Kidney (tissue), 14 donors: Measurements from ENCODE around the gene GPR85. TPM values are rescaled to one million over a fixed set of nuclear protein-coding genes. Genes with fewer than 3 reads are reported as not detected.

Experiments used
- DNase-seq, 5 donors: peaks; one replicate each; pipeline ENCODE4 v3.0.0-alpha.2; 2013 to 2020
- FAIRE-seq: peaks from 2 replicates; lab custom pipeline; 2012; peaks lifted over from hg19 to GRCh38; lab: Jason Lieb, UNC
- H3K27ac ChIP-seq, 2 donors: one replicate each; pipeline ENCODE4 v1.7.0; 2013; ENCODE audit warnings: low read depth in 2 of 2, low read length in 2 of 2, inconsistent platforms in 1 of 2
- H3K27me3 ChIP-seq: one replicate; pipeline ENCODE4 v1.7.1; 2013; ENCODE audit warnings: low read length, inconsistent platforms; ENCODE audit not compliant: control insufficient read depth, insufficient read depth
- H3K36me3 ChIP-seq, 3 donors: one replicate each; pipeline versions ENCODE4 v1.7.0 to v1.7.1; 2013; ENCODE audit warnings: low read length in 3 of 3, control low read depth in 1 of 3, inconsistent platforms in 1 of 3; ENCODE audit not compliant: insufficient read depth in 3 of 3, control insufficient read depth in 2 of 3
- H3K4me1 ChIP-seq, 3 donors: one replicate each; pipeline versions ENCODE4 v1.7.0 to v1.7.1; 2013; ENCODE audit warnings: low read length in 3 of 3, inconsistent platforms in 1 of 3, low read depth in 1 of 3; ENCODE audit not compliant: control insufficient read depth in 2 of 3, insufficient read depth in 2 of 3
- H3K4me3 ChIP-seq, 3 donors: one replicate each; pipeline versions ENCODE4 v1.7.0 to v1.8.1; 2013; ENCODE audit warnings: low read length in 3 of 3, control low read depth in 1 of 3, inconsistent platforms in 1 of 3
- H3K9ac ChIP-seq, 3 donors: one replicate each; pipeline versions ENCODE4 v1.7.0 to v1.7.1; 2013; ENCODE audit warnings: low read length in 3 of 3, control low read depth in 1 of 3, inconsistent platforms in 1 of 3
- H3K9me3 ChIP-seq, 3 donors: one replicate each; pipeline versions ENCODE4 v1.7.0 to v1.7.1; 2013; ENCODE audit warnings: low read length in 3 of 3, control low read depth in 1 of 3, inconsistent platforms in 1 of 3; ENCODE audit not compliant: control insufficient read depth in 2 of 3, insufficient read depth in 1 of 3
- intact Hi-C: fragments of 100-400 bp; cut with DNase I; formaldehyde crosslinking; loops from one replicate; pipeline ENCODE4 v1.11.1; 2022
- polyA plus RNA-seq: library from polyadenylated mRNA; stranded (reverse); fragments of 350-450 nt; fragmentation: Illumina TruSeq; extraction: RNeasy Lipid Tissue Mini Kit (QIAGEN cat#74804); gene quantifications from one replicate; pipeline ENCODE4 v1.2.3, GENCODE V29; 2014; ENCODE audit warnings: low read depth, low replicate concordance; ENCODE audit not compliant: insufficient read depth
- total RNA-seq: library from RNA; stranded (reverse); fragmentation: NEBNext Ultra II Directional; extraction: Animal tissue kit (Norgen Biotek cat#: 25700); gene quantifications from one replicate; pipeline ENCODE4 v1.2.1, GENCODE V29; 2021
- TF ChIP-seq, protein P1 (sequence below): IDR thresholded peaks from 3 replicates; pipeline ENCODE4 v1.5.1; 2012; ENCODE audit warnings: mild to moderate bottlenecking, moderate library complexity, borderline replicate concordance; ENCODE audit not compliant: insufficient read depth; ENCODE audit errors: extremely low read depth
- donor health status: control.
- donor health status: control.
- donor health status: control.
- donor health status: control.
- donor health status: control.
- donor health status: DM: yes; HTN: yes; CAD: no.
- donor health status: Normal renal cell carcinoma (clear cell type).

Gene GPR85
- total and polyA plus RNA-seq, 2 donors from 2014 or later = 0.31 to 0.65 TPM

DNA sequence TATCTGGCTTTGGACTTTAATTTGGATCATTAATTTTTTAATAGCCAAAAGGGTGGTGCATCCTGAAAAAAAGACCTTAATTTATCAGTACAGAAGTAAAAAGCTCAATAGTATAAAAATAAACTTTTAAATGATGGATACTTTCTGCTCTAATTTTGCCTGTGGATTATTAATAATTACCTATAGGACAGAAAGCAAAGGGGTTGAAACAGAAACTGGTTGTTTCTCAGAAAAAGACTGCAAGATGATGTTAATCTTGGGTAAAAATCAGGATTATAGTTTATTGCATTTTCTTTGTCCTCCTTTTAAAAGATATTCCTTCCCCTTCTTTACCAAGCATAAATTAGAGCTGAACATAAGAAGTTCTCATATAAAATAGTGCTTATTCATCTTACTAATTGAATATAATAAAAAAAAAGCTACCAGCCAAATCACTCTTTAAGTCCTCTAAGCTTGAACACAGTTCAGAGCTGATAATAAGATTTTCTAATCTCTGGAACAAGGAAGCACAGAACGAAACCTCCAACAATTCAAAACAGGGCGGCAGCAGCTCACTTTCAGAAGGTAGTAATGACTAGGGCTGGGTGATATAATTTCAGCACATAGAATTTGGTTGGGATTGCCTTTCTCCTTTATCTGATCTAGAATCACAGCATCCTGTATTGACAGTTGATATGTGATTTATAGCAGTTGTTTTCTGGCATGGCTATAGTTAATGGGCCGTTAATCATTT lies 8.1 kb upstream of the GPR85 start:
- Histone ChIP-seq H3K4me3 (no peak overlapping the region), H3K4me1 (peaks cover 0 to 4% (median 0%) of the 10 kb centered on the region in 3 donors), H3K27me3 (no peaks in the 10 kb centered on the region), H3K9ac (no peak overlapping the region), H3K9me3 (no peaks in the 10 kb centered on the region), H3K36me3 (no peaks in the 10 kb centered on the region), H3K27ac (no peak overlapping the region)
- DNase-seq (no peak), FAIRE-seq (no peak)
- intact Hi-C loops = no loop called here
- TF ChIP-seq, protein P1, sequence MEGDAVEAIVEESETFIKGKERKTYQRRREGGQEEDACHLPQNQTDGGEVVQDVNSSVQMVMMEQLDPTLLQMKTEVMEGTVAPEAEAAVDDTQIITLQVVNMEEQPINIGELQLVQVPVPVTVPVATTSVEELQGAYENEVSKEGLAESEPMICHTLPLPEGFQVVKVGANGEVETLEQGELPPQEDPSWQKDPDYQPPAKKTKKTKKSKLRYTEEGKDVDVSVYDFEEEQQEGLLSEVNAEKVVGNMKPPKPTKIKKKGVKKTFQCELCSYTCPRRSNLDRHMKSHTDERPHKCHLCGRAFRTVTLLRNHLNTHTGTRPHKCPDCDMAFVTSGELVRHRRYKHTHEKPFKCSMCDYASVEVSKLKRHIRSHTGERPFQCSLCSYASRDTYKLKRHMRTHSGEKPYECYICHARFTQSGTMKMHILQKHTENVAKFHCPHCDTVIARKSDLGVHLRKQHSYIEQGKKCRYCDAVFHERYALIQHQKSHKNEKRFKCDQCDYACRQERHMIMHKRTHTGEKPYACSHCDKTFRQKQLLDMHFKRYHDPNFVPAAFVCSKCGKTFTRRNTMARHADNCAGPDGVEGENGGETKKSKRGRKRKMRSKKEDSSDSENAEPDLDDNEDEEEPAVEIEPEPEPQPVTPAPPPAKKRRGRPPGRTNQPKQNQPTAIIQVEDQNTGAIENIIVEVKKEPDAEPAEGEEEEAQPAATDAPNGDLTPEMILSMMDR = no peak

DNA sequence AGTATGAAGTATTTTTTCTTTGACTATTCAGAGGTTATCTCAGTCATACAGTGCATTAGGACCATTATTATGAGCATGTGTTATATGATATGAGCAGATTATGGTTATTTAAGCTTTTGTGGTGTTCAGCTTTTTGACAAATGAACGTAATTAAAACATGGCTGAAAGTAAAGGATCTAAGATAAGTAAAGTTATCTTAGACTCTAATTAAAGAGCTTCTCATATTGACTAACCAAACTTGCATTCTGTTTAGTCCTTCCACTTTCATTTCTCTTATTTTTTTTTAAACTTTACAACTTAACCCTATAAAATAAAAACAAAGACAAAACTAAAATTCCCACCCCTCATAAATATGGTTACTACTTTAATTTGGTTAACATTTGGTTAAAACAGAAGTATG lies 6.9 kb upstream of the GPR85 start:
- no peak for FAIRE-seq
- DNase-seq = no peak
- TF ChIP-seq, protein P1 = no peak
- no peaks in the 10 kb centered on the region for H3K9me3 ChIP-seq
- no peaks in the 10 kb centered on the region for H3K4me1 ChIP-seq
- no peak overlapping the region for H3K9ac ChIP-seq
- H3K4me3 ChIP-seq = no peak overlapping the region
- H3K27ac ChIP-seq = no peak overlapping the region
- H3K27me3 ChIP-seq = no peaks in the 10 kb centered on the region
- H3K36me3 ChIP-seq = no peaks in the 10 kb centered on the region
- intact Hi-C loops = no loop called here

DNA sequence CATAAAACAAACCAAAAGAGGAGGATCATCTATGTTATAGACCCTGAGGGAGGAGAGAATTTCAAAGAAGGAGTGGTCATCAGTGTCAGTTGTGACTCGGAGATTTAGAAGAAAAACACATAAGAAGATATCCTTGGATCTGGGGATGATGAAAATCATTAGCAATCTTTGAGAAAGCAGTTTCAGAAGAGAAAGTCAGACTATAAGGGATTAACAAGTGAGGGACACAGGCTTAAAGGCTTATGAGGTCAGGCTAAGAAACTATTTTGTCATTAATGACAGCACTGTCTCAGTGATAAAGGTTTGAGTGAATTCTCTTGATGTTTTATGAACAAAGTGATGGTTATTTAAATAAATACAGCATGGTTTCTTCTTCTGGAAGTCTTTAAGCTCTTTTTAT lies 6.1 kb upstream of the GPR85 start:
- DNase-seq (no peak), FAIRE-seq (no peak)
- H3K27me3 ChIP-seq = no peaks in the 10 kb centered on the region
- H3K9ac ChIP-seq = no peak overlapping the region
- H3K36me3 ChIP-seq = no peaks in the 10 kb centered on the region
- no peaks in the 10 kb centered on the region for H3K9me3 ChIP-seq
- no peaks in the 10 kb centered on the region for H3K4me1 ChIP-seq
- TF ChIP-seq, protein P1 = no peak
- intact Hi-C loops = no loop called here
- no peak overlapping the region for H3K4me3 ChIP-seq
- H3K27ac ChIP-seq = no peak overlapping the region
